Hepatocyte (in vitro differentiated cells): Measurements from ENCODE around the gene S100P. TPM values are rescaled to one million over a fixed set of nuclear protein-coding genes. Genes with fewer than 3 reads are reported as not detected.

Source experiments
- DNase-seq: peaks from one replicate; pipeline ENCODE4 v3.0.0-alpha.2; 2016; ENCODE audit warnings: low spot score
- H2AFZ ChIP-seq: fragments of 200-600 bp; sonication (generic); 2 replicates; pipeline ENCODE4 v1.6.0; 2016; ENCODE audit warnings: antibody characterized with exemption, mild to moderate bottlenecking
- H3K27ac ChIP-seq: fragments of 200-600 bp; sonication (generic); 2 replicates; pipeline ENCODE4 v1.5.1; 2016; ENCODE audit warnings: mild to moderate bottlenecking
- H3K27me3 ChIP-seq: fragments of 200-600 bp; sonication (generic); 2 replicates; pipeline ENCODE4 v1.6.1; 2016
- H3K36me3 ChIP-seq: fragments of 200-600 bp; sonication (generic); replicated peaks from 2 replicates; pipeline ENCODE4 v1.5.1; 2016; ENCODE audit warnings: low read depth; ENCODE audit not compliant: insufficient read depth
- H3K4me1 ChIP-seq: fragments of 200-600 bp; sonication (generic); 2 replicates; pipeline ENCODE4 v1.5.1; 2016; ENCODE audit warnings: mild to moderate bottlenecking, moderate library complexity; ENCODE audit not compliant: insufficient read depth
- H3K4me2 ChIP-seq: fragments of 200-600 bp; sonication (generic); 2 replicates; pipeline ENCODE4 v1.6.0; 2016
- H3K4me3 ChIP-seq: fragments of 200-600 bp; sonication (generic); 2 replicates; pipeline ENCODE4 v1.5.1; 2016; ENCODE audit warnings: mild to moderate bottlenecking
- H3K79me2 ChIP-seq: fragments of 200-600 bp; sonication (generic); 2 replicates; pipeline ENCODE4 v1.6.0; 2017; ENCODE audit warnings: mild to moderate bottlenecking
- H3K9me2 ChIP-seq: fragments of 200-600 bp; sonication (generic); replicated peaks from 2 replicates; pipeline ENCODE4 v1.6.0; 2017; ENCODE audit warnings: mild to moderate bottlenecking; ENCODE audit not compliant: insufficient read depth
- H3K9me3 ChIP-seq: fragments of 200-600 bp; sonication (generic); 2 replicates; pipeline ENCODE4 v1.5.1; 2016; ENCODE audit warnings: low read depth, mild to moderate bottlenecking
- H4K20me1 ChIP-seq: fragments of 200-600 bp; sonication (generic); 2 replicates; pipeline ENCODE4 v1.6.0; 2016; ENCODE audit warnings: mild to moderate bottlenecking; ENCODE audit not compliant: insufficient read depth, poor library complexity, severe bottlenecking
- EZH2 ChIP-seq: fragments of 200-600 bp; sonication (generic); IDR thresholded peaks from 2 replicates; pipeline ENCODE4 v1.6.1; 2016; ENCODE audit warnings: antibody characterized with exemption, mild to moderate bottlenecking, borderline replicate concordance
- EZH2phosphoT487 ChIP-seq: fragments of 200-600 bp; sonication (generic); IDR thresholded peaks from one replicate; pipeline ENCODE4 v1.6.1; 2018; ENCODE audit warnings: antibody characterized with exemption, mild to moderate bottlenecking, low read depth, moderate library complexity; ENCODE audit not compliant: unreplicated experiment, severe bottlenecking
- WGBS: methylation state at CpG from one replicate; pipeline ENCODE4 v1.1.6; 2016; ENCODE audit warnings: low lambda C conversion rate; ENCODE audit errors: missing lambda C conversion rate; 5-methylcytosine and 5-hydroxymethylcytosine counted together
- polyA plus RNA-seq: library from polyadenylated mRNA; unstranded; fragments of >200 nt; fragmentation: Nextera tagmentation; extraction: Ambion mirVana; gene quantifications from 2 replicates; pipeline ENCODE4 v1.2.1, GENCODE V29; 2016
- total RNA-seq: library from RNA; depleted of rRNA; stranded (reverse); fragments of >200 nt; gene quantifications from 2 replicates; pipeline ENCODE4 v1.2.3, GENCODE V29; 2014
- TF ChIP-seq, protein P1 (sequence below): fragments of 200-600 bp; sonication (generic); IDR thresholded peaks from 2 replicates; pipeline ENCODE4 v1.5.1; 2016; ENCODE audit warnings: antibody characterized with exemption, mild to moderate bottlenecking; ENCODE audit not compliant: poor library complexity

The S100P gene
- total and polyA plus RNA-seq, 2 experiments from 2014 or later = 36.6 to 51.6 TPM

DNA sequence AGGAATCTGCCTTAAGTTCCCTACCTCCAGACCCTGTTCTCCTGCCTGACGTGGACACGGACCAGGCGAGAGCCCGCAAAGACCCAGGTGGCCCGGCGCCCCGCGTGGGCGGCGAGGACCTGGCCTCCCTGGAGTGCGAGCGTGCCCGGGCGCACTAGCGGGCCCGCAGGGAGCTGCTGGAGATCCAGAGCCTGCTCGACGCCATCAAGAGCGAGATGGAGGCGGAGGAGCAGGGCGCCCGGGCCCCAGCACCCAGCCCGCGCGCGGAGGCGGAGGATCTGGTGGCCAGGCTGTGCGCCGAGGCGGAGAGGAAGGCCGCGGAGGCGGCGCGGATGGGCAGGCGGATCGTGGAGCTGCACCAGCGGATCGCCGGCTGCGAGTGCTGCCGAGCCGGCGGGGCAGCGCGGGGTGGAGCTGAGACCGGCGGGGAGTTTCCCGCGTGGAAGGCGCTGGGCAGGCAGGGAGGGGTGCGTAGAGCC is 35.0 kb upstream of the S100P start:
- DNase-seq = peak; percentile 54
- Histone ChIP-seq H3K27ac (no peak overlapping the region), H3K9me2 (no peaks in the 10 kb centered on the region), H3K36me3 (no peaks in the 10 kb centered on the region), H2AFZ (peak overlapping the region; percentile 83), H4K20me1 (no peaks in the 10 kb centered on the region), H3K27me3 (no peaks in the 10 kb centered on the region), H3K9me3 (no peaks in the 10 kb centered on the region), H3K4me3 (peak overlapping the region; percentile 29), H3K4me2 (peak overlapping the region; percentile 85), H3K79me2 (no peaks in the 10 kb centered on the region), H3K4me1 (no peaks in the 10 kb centered on the region)
- TF ChIP-seq, protein P1, sequence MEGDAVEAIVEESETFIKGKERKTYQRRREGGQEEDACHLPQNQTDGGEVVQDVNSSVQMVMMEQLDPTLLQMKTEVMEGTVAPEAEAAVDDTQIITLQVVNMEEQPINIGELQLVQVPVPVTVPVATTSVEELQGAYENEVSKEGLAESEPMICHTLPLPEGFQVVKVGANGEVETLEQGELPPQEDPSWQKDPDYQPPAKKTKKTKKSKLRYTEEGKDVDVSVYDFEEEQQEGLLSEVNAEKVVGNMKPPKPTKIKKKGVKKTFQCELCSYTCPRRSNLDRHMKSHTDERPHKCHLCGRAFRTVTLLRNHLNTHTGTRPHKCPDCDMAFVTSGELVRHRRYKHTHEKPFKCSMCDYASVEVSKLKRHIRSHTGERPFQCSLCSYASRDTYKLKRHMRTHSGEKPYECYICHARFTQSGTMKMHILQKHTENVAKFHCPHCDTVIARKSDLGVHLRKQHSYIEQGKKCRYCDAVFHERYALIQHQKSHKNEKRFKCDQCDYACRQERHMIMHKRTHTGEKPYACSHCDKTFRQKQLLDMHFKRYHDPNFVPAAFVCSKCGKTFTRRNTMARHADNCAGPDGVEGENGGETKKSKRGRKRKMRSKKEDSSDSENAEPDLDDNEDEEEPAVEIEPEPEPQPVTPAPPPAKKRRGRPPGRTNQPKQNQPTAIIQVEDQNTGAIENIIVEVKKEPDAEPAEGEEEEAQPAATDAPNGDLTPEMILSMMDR = no peak
- TF ChIP-seq EZH2 (no peak), EZH2phosphoT487 (no peak)
- 23% methylated on average over 50 of the region's 52 CpGs for WGBS

DNA sequence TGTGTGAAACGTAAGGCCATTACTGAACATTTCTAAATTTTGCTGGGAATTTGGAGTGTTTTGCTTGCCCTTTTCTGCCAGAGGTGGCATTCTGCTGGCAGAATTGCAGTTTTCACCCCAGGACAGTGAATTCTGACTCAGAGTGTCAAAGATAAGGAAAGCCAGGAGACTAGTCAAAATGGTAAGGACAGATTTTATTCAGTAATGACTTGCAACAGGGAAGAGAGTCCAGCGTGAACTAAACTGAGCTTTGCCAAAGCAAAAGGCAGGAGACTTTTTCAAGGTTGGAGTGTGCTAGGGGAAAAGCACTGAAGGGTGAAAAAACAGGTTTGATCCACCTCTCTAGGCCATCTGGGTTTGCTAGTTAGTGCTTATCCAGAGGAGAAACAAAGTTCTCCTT is 33.8 kb upstream of the S100P start:
- H3K27me3 ChIP-seq = no peaks in the 10 kb centered on the region
- 90% methylated on average over 2 of the region's 2 CpGs for WGBS
- H3K27ac ChIP-seq = no peak overlapping the region
- no peak overlapping the region for H3K4me2 ChIP-seq
- TF ChIP-seq, protein P1 = no peak
- no peak for TF ChIP-seq EZH2
- no peak for TF ChIP-seq EZH2phosphoT487
- H4K20me1 ChIP-seq = no peaks in the 10 kb centered on the region
- H3K4me1 ChIP-seq = no peaks in the 10 kb centered on the region
- H2AFZ ChIP-seq = no peak overlapping the region
- H3K4me3 ChIP-seq = no peak overlapping the region
- H3K79me2 ChIP-seq = no peaks in the 10 kb centered on the region
- no peaks in the 10 kb centered on the region for H3K36me3 ChIP-seq
- no peaks in the 10 kb centered on the region for H3K9me3 ChIP-seq
- no peak for DNase-seq
- H3K9me2 ChIP-seq = no peaks in the 10 kb centered on the region

DNA sequence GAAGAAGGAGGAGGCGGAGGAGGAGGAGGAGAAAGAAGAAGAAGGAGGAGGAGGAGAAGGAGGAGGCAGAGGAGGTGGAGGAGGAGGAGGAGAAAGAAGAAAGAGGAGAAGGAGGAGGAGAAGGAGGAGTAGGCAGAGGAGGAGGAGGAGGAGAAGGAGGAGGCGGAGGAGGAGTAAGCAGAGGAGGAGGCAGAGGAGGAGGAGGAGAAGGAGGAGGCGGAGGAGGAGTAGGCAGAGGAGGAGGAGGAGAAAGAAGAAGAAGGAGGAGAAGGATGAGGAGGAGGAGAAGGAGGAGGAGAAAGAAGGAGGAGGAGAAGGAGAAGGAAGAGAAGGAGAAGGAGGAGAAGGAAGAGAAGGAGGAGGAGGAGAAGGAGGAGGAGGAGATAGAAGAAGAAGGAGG is 33.2 kb upstream of the S100P start:
- TF ChIP-seq, protein P1 = no peak
- TF ChIP-seq EZH2phosphoT487 (no peak), EZH2 (no peak)
- Histone ChIP-seq H3K9me3 (no peaks in the 10 kb centered on the region), H3K4me2 (no peak overlapping the region), H3K27ac (no peak overlapping the region), H3K36me3 (no peaks in the 10 kb centered on the region), H3K4me1 (no peaks in the 10 kb centered on the region), H3K27me3 (no peaks in the 10 kb centered on the region), H3K4me3 (no peak overlapping the region), H2AFZ (no peak overlapping the region), H3K9me2 (no peaks in the 10 kb centered on the region), H4K20me1 (no peaks in the 10 kb centered on the region), H3K79me2 (no peaks in the 10 kb centered on the region)
- DNase-seq = no peak
- 78% methylated on average over 1 of the region's 3 CpGs for WGBS

DNA sequence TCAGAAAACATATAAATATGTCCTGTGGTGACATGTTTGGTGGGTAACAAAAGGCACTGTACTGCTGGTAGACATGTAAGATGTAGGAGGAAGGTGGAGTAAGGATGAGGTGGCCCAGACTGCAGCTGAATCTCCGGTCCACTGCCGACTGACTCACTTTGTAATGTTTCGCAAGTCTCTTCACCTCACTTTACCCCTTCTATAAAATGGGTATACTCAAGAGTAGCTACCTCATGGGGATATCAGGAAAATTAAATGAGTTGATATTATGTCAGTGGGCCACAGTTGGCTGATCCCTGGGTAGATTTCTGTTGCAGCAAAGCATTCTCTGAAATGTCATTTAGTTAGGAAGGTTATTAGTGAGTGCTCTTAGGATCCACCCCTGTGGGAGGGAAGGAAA is 31.1 kb upstream of the S100P start:
- DNase-seq = no peak
- no peaks in the 10 kb centered on the region for H3K27me3 ChIP-seq
- no peaks in the 10 kb centered on the region for H3K36me3 ChIP-seq
- H3K9me3 ChIP-seq = no peaks in the 10 kb centered on the region
- no peaks in the 10 kb centered on the region for H4K20me1 ChIP-seq
- H3K4me1 ChIP-seq = no peaks in the 10 kb centered on the region
- no peak overlapping the region for H2AFZ ChIP-seq
- H3K4me2 ChIP-seq = no peak overlapping the region
- no peak overlapping the region for H3K27ac ChIP-seq
- TF ChIP-seq, protein P1 = no peak
- TF ChIP-seq EZH2phosphoT487 (no peak), EZH2 (no peak)
- 98% methylated on average over 3 of the region's 3 CpGs for WGBS
- H3K79me2 ChIP-seq = no peaks in the 10 kb centered on the region
- H3K9me2 ChIP-seq = no peaks in the 10 kb centered on the region
- H3K4me3 ChIP-seq = no peak overlapping the region
